Measurements from ENCODE around the gene MCU. TPM values are rescaled to one million over a fixed set of nuclear protein-coding genes. Genes with fewer than 3 reads are reported as not detected.

MCU gene
- total and polyA plus RNA-seq, 10 of the 15 experiments (the other 5 are each of a cell fraction or from before 2014, with no cell fraction given): 5.1 to 49.1 (median 17.9) TPM

DNA sequence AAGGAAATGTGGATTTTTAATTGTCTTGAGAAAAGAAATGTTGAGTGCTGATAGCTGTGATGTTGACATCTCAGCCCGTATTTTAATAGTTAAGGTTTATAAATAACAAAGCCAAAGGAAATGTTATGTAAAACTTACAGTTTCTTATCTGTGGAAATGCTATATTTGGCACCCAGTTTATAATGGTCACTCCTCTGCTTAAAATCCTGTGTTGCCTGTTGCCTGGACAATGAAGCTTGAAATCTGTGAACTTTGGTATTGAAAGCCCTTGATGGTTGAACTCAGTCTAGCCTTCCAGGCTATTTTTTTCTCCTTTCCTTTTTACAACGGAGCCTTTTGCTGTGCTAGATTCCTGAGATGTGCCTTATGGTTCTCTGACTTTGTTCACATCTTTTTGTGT is 46.5 kb downstream of the MCU start:
- POLR2A ChIA-PET: no interaction called here
- no peak for TF ChIP-seq NR2C2 (IDR thresholded peaks at IDR 0.05; ENCODE audit: borderline replicate concordance, control insufficient read depth, insufficient read length, low read depth)
- no peak for TF ChIP-seq RCOR1 (conservative IDR thresholded peaks at IDR 0.05; ENCODE audit: low read depth, low read length)
- TF ChIP-seq BCL11A (IDR thresholded peaks at IDR 0.05; ENCODE audit: low read depth, low read length): no peak
- no peak for TF ChIP-seq ZZZ3 (IDR thresholded peaks at IDR 0.05; ENCODE audit: control insufficient read depth, insufficient read length, low read depth)
- TF ChIP-seq NFYB (IDR thresholded peaks at IDR 0.05; ENCODE audit: insufficient read depth, low read depth, low read length): no peak
- TF ChIP-seq SMARCA5 (IDR thresholded peaks at IDR 0.05): no peak
- TF ChIP-seq NFIC (IDR thresholded peaks at IDR 0.05; ENCODE audit: low read depth, low read length): no peak
- no peak for TF ChIP-seq GABPA (IDR thresholded peaks at IDR 0.05; ENCODE audit: low read depth)
- TF ChIP-seq ETV6 (conservative IDR thresholded peaks at IDR 0.05 in 1 of 2, IDR thresholded peaks at IDR 0.05 in 1 of 2; ENCODE audit: borderline replicate concordance in 1 of 2, low read depth in 1 of 2): no peak
- TF ChIP-seq BRCA1 (IDR thresholded peaks at IDR 0.05; ENCODE audit: low read depth, low read length): no peak
- in situ Hi-C loops (cut with MboI) (no loop called here), intact Hi-C loops (cut with micrococcal nuclease; ENCODE audit: unreplicated experiment) (no loop called here)
- no peaks in the 10 kb centered on the region for H3K27me3 ChIP-seq (replicated peaks in 1 of 2; ENCODE audit: control insufficient read depth in 2 of 2, insufficient read depth in 2 of 2, low read length in 1 of 2)
- ATAC-seq (no peak), DNase-seq (ENCODE audit: low read depth, low spot score) (no peak), FAIRE-seq (no peak)
- no peaks in the 10 kb centered on the region for H3K79me2 ChIP-seq (ENCODE audit: control insufficient read depth, insufficient read depth, low read length)
- BruUV-seq (replicated peaks): no TSS peak
- H2AFZ ChIP-seq (ENCODE audit: control insufficient read depth, low read depth, low read length): no peak overlapping the region
- RAD21 ChIA-PET (ENCODE audit: unreplicated experiment): no interaction called here
- H4K20me1 ChIP-seq (ENCODE audit: control insufficient read depth, insufficient read depth): no peaks in the 10 kb centered on the region; the same call in 1 of the 2 replicates
- H3K36me3 ChIP-seq (ENCODE audit: control insufficient read depth in 2 of 2, insufficient read depth in 2 of 2, low read length in 1 of 2): no peaks in the 10 kb centered on the region
- no peaks in the 10 kb centered on the region for H3K4me1 ChIP-seq (ENCODE audit: control insufficient read depth, insufficient read depth, low read length)
- WGBS (ENCODE audit: insufficient coverage, insufficient replicate concordance, low lambda C conversion rate, missing lambda C conversion rate): 73% methylated on average over 2 of the region's 2 CpGs
- H3K27ac ChIP-seq (ENCODE audit: control insufficient read depth, insufficient read depth): no peak overlapping the region
- H3K4me3 ChIP-seq: no peak overlapping the region
- SMC1A ChIA-PET (ENCODE audit: uncharacterized antibody, unreplicated experiment): interaction anchor here (1.4 kb wide), 1 partner anchor 96 kb away, joined by 3 read pairs; no protein-coding TSS in a partner anchor
- CTCF ChIA-PET: interaction anchor here (1.3 kb wide), 1 partner anchor 12 kb away, joined by 3 read pairs; no protein-coding TSS in a partner anchor
- no peak overlapping the region for H3K4me2 ChIP-seq (ENCODE audit: control insufficient read depth, insufficient read depth)
- H3K9ac ChIP-seq (ENCODE audit: control insufficient read depth, insufficient read depth, low read length): no peak overlapping the region
- no peaks in the 10 kb centered on the region for H3K9me3 ChIP-seq (replicated peaks; ENCODE audit: control insufficient read depth, insufficient read depth, low read length)

All from GM12878 (cell line).